ENCODE data around the gene AMPH. TPM values are rescaled to one million over a fixed set of nuclear protein-coding genes. Genes with fewer than 3 reads are reported as not detected.

AMPH gene
- total and polyA plus RNA-seq, 7 experiments from 2014 or later = 0.11 to 0.28 TPM; not detected in 5

- Histone ChIP-seq H3K27me3 (ENCODE audit: control insufficient read depth in 2 of 2, insufficient read depth in 2 of 2, low read length in 2 of 2) (no peaks in the 10 kb centered on the region), H3K9me3 (ENCODE audit: control insufficient read depth in 2 of 3, low read length in 3 of 3) (no peaks in the 10 kb centered on the region), H3K36me3 (ENCODE audit: control insufficient read depth in 2 of 3, insufficient read depth in 3 of 3, low read length in 3 of 3) (no peaks in the 10 kb centered on the region), H3K4me3 (ENCODE audit: low read length) (no peak overlapping the region), H3K4me1 (ENCODE audit: control insufficient read depth in 2 of 2, insufficient read depth in 2 of 2, low read length in 2 of 2) (no peaks in the 10 kb centered on the region), H3K27ac (ENCODE audit: low read depth, low read length) (no peak overlapping the region)
- Mint-ChIP-seq H3K36me3 (no peaks in the 10 kb centered on the region), H3K27me3 (peaks cover 1 to 17% (median 9%) of the 10 kb centered on the region in 5 donors), H3K27ac (no peak overlapping the region), H3K9me3 (peaks cover 0 to 4% (median 0%) of the 10 kb centered on the region in 11 donors), H3K4me1 (peaks cover 0 to 7% (median 0%) of the 10 kb centered on the region in 7 donors), H3K4me3 (no peak overlapping the region)
- CTCF ChIA-PET = no interaction called here
- POLR2A ChIA-PET = no interaction called here
- ATAC-seq (peak; percentile 68), DNase-seq (no peak)
- intact Hi-C loops (cut with micrococcal nuclease) = no loop called here
These were observed 42.6 kb upstream of the AMPH start for GRCh38 chr7:38673795-38674194.

DNA sequence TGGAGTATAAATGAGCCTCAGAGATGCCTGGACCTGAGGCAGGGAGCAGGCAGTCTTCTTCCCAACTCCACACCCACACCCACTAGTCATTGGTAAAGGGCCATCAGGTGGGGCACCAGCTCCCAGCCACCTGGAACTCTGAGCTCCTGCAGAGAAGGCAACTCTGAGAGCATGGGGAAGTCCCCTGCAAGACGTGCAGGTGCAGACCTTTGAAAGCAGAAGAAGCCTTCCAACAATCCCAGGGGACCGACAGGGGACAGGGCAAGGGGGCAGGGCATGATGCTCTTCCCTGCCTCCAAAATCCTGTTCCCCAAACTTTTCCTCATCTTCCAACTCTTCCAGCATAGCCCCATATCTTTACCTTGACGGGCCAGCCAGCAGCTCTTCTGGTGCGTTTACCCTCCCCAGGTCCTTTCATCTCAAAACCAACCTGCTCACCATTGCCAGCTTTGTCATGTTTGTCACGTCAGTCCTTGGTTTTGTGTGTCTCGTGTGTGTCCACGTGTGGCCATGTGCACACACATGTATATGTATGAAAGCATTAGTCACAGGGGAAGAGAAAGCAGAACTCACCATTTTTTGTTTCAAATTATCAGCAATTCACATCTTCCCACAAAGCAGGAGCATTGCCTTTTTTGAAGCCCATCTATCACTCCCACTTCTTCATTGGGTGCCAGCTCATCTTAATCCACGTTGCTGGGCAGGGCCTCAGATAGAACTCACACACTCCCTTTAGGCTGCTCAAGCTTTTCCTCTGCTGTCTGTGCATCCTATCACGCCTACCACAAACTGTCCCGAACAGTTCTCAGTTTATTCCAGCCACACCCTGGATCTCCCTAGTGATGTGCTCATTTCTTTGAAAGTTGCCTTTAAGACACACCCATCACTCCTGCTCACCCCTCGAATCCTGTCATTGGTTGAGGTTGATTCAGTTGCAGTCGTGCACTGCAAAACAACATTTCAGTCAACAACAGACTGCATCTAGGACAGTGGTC lies 41.0 kb upstream of the AMPH start:
- no peak overlapping the region for H3K27ac ChIP-seq (ENCODE audit: low read depth, low read length)
- no peak overlapping the region for H3K4me3 ChIP-seq (ENCODE audit: low read length)
- DNase-seq (no peak), ATAC-seq (peak; percentile 54)
- intact Hi-C loops (cut with micrococcal nuclease) = no loop called here
- H3K27ac Mint-ChIP-seq = no peak overlapping the region
- POLR2A ChIA-PET = no interaction called here
- no peaks in the 10 kb centered on the region for H3K36me3 Mint-ChIP-seq
- no peaks in the 10 kb centered on the region for H3K36me3 ChIP-seq (ENCODE audit: control insufficient read depth in 2 of 3, insufficient read depth in 3 of 3, low read length in 3 of 3)
- CTCF ChIA-PET = no interaction called here
- no peak overlapping the region for H3K4me3 Mint-ChIP-seq
- H3K27me3 Mint-ChIP-seq = peaks cover 1 to 24% (median 9%) of the 10 kb centered on the region in 5 donors
- peaks cover 0 to 1% (median 0%) of the 10 kb centered on the region in 11 donors for H3K9me3 Mint-ChIP-seq
- H3K4me1 Mint-ChIP-seq = peaks cover 0 to 7% (median 0%) of the 10 kb centered on the region in 7 donors
- no peaks in the 10 kb centered on the region for H3K9me3 ChIP-seq (ENCODE audit: control insufficient read depth in 2 of 3, low read length in 3 of 3)
- no peaks in the 10 kb centered on the region for H3K27me3 ChIP-seq (ENCODE audit: control insufficient read depth in 2 of 2, insufficient read depth in 2 of 2, low read length in 2 of 2)
- H3K4me1 ChIP-seq (ENCODE audit: control insufficient read depth in 2 of 2, insufficient read depth in 2 of 2, low read length in 2 of 2) = no peaks in the 10 kb centered on the region

DNA sequence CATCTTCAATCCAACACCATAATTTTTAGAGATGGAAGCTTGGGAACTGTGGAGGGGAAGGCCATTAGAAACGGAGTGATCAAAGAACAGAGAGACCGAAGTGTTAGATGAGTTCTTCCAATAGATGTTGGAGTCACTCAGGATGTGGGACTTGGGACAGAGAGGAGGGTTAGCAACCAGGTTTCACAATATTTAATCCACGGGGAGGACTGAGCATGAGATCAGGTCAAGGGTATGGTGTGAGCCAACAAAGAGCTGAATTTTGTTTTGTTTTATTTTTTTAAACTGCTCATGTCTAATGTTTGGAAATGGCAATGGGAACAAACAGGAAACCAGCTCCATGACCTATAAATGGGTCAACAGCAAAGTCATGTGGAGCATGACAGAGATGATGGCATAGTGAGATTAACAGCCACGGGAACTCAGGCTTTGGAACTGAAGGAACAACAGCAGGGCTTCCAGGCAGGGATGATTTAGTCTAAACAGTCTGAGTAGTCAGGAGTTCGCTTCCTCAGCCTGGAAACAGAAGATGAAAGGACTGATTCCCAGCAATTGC lies 38.9 kb upstream of the AMPH start:
- intact Hi-C loops (cut with micrococcal nuclease) = loop anchor here (10.0 kb wide), 2 partner anchors 455 to 565 kb away; no protein-coding TSS in a partner anchor
- Histone ChIP-seq H3K27me3 (ENCODE audit: control insufficient read depth in 2 of 2, insufficient read depth in 2 of 2, low read length in 2 of 2) (no peaks in the 10 kb centered on the region), H3K36me3 (ENCODE audit: control insufficient read depth in 2 of 3, insufficient read depth in 3 of 3, low read length in 3 of 3) (no peaks in the 10 kb centered on the region), H3K9me3 (ENCODE audit: control insufficient read depth in 2 of 3, low read length in 3 of 3) (no peaks in the 10 kb centered on the region), H3K27ac (ENCODE audit: low read depth, low read length) (no peak overlapping the region), H3K4me3 (ENCODE audit: low read length) (no peak overlapping the region), H3K4me1 (ENCODE audit: control insufficient read depth in 2 of 2, insufficient read depth in 2 of 2, low read length in 2 of 2) (no peaks in the 10 kb centered on the region)
- peaks cover 0 to 7% (median 0%) of the 10 kb centered on the region in 7 donors for H3K4me1 Mint-ChIP-seq
- ATAC-seq (no peak), DNase-seq (no peak)
- no peaks in the 10 kb centered on the region for H3K36me3 Mint-ChIP-seq
- POLR2A ChIA-PET = no interaction called here
- no peak overlapping the region for H3K27ac Mint-ChIP-seq
- CTCF ChIA-PET = interaction anchor here (0.5 to 1.2 kb wide), 3 partner anchors 10 to 12 kb away, joined by 3 read pairs; no protein-coding TSS in a partner anchor
- peaks cover 0 to 24% (median 9%) of the 10 kb centered on the region in 5 donors for H3K27me3 Mint-ChIP-seq
- no peak overlapping the region for H3K4me3 Mint-ChIP-seq
- peaks cover 0 to 3% (median 0%) of the 10 kb centered on the region in 11 donors for H3K9me3 Mint-ChIP-seq

DNA sequence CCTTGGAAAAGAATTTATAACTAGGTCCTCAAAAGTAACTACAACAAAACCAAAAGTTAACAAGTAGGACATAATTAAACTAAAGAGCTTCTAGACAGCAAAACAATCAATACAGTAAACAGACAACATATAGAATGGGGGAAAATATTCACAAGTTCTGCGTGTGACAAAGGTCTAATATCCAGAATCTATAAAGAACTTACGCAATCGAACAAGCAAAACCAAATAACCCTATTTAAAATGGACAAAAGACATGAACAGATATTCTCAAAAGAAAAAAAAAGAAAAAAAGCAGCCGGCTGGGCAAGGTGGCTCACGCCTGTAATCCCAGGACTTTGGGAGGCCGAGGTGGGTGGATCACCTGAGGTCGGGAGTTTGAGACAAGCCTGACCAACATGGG lies 33.8 kb upstream of the AMPH start:
- ChIA-PET CTCF (no interaction called here), POLR2A (no interaction called here)
- no peak for ATAC-seq
- Histone ChIP-seq H3K4me1 (ENCODE audit: control insufficient read depth in 2 of 2, insufficient read depth in 2 of 2, low read length in 2 of 2) (no peaks in the 10 kb centered on the region), H3K36me3 (ENCODE audit: control insufficient read depth in 2 of 3, insufficient read depth in 3 of 3, low read length in 3 of 3) (no peaks in the 10 kb centered on the region), H3K9me3 (ENCODE audit: control insufficient read depth in 2 of 3, low read length in 3 of 3) (no peaks in the 10 kb centered on the region), H3K4me3 (ENCODE audit: low read length) (no peak overlapping the region), H3K27ac (ENCODE audit: low read depth, low read length) (no peak overlapping the region), H3K27me3 (ENCODE audit: control insufficient read depth in 2 of 2, insufficient read depth in 2 of 2, low read length in 2 of 2) (no peaks in the 10 kb centered on the region)
- no peak overlapping the region for H3K4me3 Mint-ChIP-seq
- H3K36me3 Mint-ChIP-seq = no peaks in the 10 kb centered on the region
- H3K27me3 Mint-ChIP-seq = peaks cover 18 to 48% (median 27%) of the 10 kb centered on the region in 5 donors
- no peaks in the 10 kb centered on the region for H3K4me1 Mint-ChIP-seq
- no peak overlapping the region for H3K27ac Mint-ChIP-seq
- intact Hi-C loops (cut with micrococcal nuclease) = loop anchor here (10.0 kb wide), 2 partner anchors 450 to 560 kb away; no protein-coding TSS in a partner anchor
- no peak for DNase-seq
- H3K9me3 Mint-ChIP-seq = peaks cover 0 to 5% (median 0%) of the 10 kb centered on the region in 11 donors

DNA sequence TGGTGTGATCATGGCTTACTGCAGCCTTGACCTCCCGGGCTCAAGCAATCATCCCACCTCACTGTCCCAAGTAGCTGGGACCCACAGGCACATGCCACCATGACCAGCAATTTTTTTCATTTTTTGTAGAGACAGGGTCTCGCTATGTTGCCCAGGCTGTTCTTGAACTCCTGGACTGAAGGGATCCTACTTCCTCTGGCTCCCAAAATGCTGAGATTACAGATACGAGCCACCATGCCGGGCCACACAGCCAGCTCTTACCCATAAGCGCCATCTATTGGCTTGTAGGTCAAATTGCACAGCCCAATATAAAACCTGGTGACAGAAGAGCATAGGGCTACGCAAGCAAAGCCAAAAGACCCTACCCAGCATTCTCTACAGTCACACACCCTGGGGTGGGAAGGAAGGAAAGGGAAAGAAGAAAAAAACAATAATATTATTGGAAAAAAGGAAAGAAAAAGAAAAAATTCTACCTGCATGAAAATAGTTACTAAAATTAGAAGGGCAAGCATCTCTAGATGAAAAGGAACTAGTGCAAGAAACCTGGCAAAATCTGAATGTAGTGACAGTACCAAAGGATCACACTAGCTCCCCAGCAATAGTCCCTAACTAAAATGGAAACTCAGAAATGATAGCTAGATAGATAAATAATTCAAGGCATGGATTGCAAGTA lies 29.4 kb upstream of the AMPH start:
- Mint-ChIP-seq H3K27me3 (peaks cover 20 to 31% (median 27%) of the 10 kb centered on the region in 5 donors), H3K4me1 (no peaks in the 10 kb centered on the region), H3K9me3 (peaks cover 0 to 3% (median 0%) of the 10 kb centered on the region in 11 donors), H3K36me3 (no peaks in the 10 kb centered on the region), H3K27ac (no peak overlapping the region), H3K4me3 (no peak overlapping the region)
- H3K9me3 ChIP-seq (ENCODE audit: control insufficient read depth in 2 of 3, low read length in 3 of 3) = no peaks in the 10 kb centered on the region
- CTCF ChIA-PET = interaction anchor here (0.7 to 2.6 kb wide), 7 partner anchors 9 to 285 kb away, joined by 3 to 21 read pairs (median 4); no protein-coding TSS in a partner anchor
- peak in 7 of 9 donors; percentile 7 to 51 (median 30) for DNase-seq
- H3K27me3 ChIP-seq (ENCODE audit: control insufficient read depth in 2 of 2, insufficient read depth in 2 of 2, low read length in 2 of 2) = no peaks in the 10 kb centered on the region
- intact Hi-C loops (cut with micrococcal nuclease) = loop anchor here (1.0 to 10.0 kb wide), 5 partner anchors 235 to 556 kb away; no protein-coding TSS in a partner anchor
- POLR2A ChIA-PET = interaction anchor here (0.6 to 0.7 kb wide), 2 partner anchors 147 to 271 kb away, joined by 3 read pairs; no protein-coding TSS in a partner anchor
- H3K4me1 ChIP-seq (ENCODE audit: control insufficient read depth in 2 of 2, insufficient read depth in 2 of 2, low read length in 2 of 2) = no peaks in the 10 kb centered on the region
- H3K36me3 ChIP-seq (ENCODE audit: control insufficient read depth in 2 of 3, insufficient read depth in 3 of 3, low read length in 3 of 3) = no peaks in the 10 kb centered on the region
- ATAC-seq = peak; percentile 78
- H3K27ac ChIP-seq (ENCODE audit: low read depth, low read length) = no peak overlapping the region
- H3K4me3 ChIP-seq (ENCODE audit: low read length) = no peak overlapping the region

GRCh38 chr7:38659931-38660330 lies 28.8 kb upstream of the AMPH start:
- Mint-ChIP-seq H3K27ac (no peak overlapping the region), H3K4me3 (no peak overlapping the region), H3K27me3 (peaks cover 20 to 36% (median 27%) of the 10 kb centered on the region in 5 donors), H3K4me1 (no peaks in the 10 kb centered on the region), H3K9me3 (peaks cover 0 to 3% (median 0%) of the 10 kb centered on the region in 11 donors), H3K36me3 (no peaks in the 10 kb centered on the region)
- H3K36me3 ChIP-seq (ENCODE audit: control insufficient read depth in 2 of 3, insufficient read depth in 3 of 3, low read length in 3 of 3) = no peaks in the 10 kb centered on the region
- no peaks in the 10 kb centered on the region for H3K9me3 ChIP-seq (ENCODE audit: control insufficient read depth in 2 of 3, low read length in 3 of 3)
- no peaks in the 10 kb centered on the region for H3K4me1 ChIP-seq (ENCODE audit: control insufficient read depth in 2 of 2, insufficient read depth in 2 of 2, low read length in 2 of 2)
- ChIA-PET POLR2A (interaction anchor here (0.7 kb wide), 1 partner anchor 271 kb away, joined by 3 read pairs; no protein-coding TSS in a partner anchor), CTCF (interaction anchor here (0.7 to 2.6 kb wide), 8 partner anchors 9 to 285 kb away, joined by 3 to 21 read pairs (median 4); no protein-coding TSS in a partner anchor)
- H3K27me3 ChIP-seq (ENCODE audit: control insufficient read depth in 2 of 2, insufficient read depth in 2 of 2, low read length in 2 of 2) = no peaks in the 10 kb centered on the region
- H3K4me3 ChIP-seq (ENCODE audit: low read length) = no peak overlapping the region
- intact Hi-C loops (cut with micrococcal nuclease) = loop anchor here (1.0 to 10.0 kb wide), 5 partner anchors 235 to 555 kb away; no protein-coding TSS in a partner anchor
- ATAC-seq (no peak), DNase-seq (no peak)
- H3K27ac ChIP-seq (ENCODE audit: low read depth, low read length) = no peak overlapping the region
